CMK (cell line): ENCODE measurements around the gene SCN2A.

Source experiments
- DNase-seq: peaks from one replicate; pipeline ENCODE4 v3.0.0-alpha.2; 2010; ENCODE audit warnings: low read depth

The SCN2A gene

GRCh38 chr2:165420231-165420630, 181.0 kb downstream of the SCN2A start:
- no peak for DNase-seq

GRCh38 chr2:165423081-165423480, 183.9 kb downstream of the SCN2A start:
- DNase-seq, result no peak

GRCh38 chr2:165425556-165425955, 186.3 kb downstream of the SCN2A start:
- DNase-seq, result no peak

- no peak for DNase-seq
Observed at GRCh38 chr2:165427686-165428085, 188.5 kb downstream of the SCN2A start.

GRCh38 chr2:165428926-165429325, 189.7 kb downstream of the SCN2A start:
- DNase-seq, result no peak

- DNase-seq, result no peak
Observed at GRCh38 chr2:165431014-165431413, 191.8 kb downstream of the SCN2A start.

GRCh38 chr2:165432234-165432966, 193.2 kb downstream of the SCN2A start:
- DNase-seq, result no peak

GRCh38 chr2:165434865-165435496, 195.8 kb downstream of the SCN2A start:
- DNase-seq, result no peak

- no peak for DNase-seq
Observed at GRCh38 chr2:165435611-165436010, 196.4 kb downstream of the SCN2A start.

GRCh38 chr2:165436559-165436958, 197.3 kb downstream of the SCN2A start:
- no peak for DNase-seq

- no peak for DNase-seq
Observed at GRCh38 chr2:165440367-165440766, 201.2 kb downstream of the SCN2A start.
